NB4 (cell line): Measurements from ENCODE around the gene CLTCL1.
"Not testable (repeated sequence)": the region's sequence is repeated elsewhere in the genome, so short reads cannot be mapped to it uniquely, and the experiment has no call there.

Experiments used
- POLR2A ChIP-seq: IDR thresholded peaks from 2 replicates; pipeline ENCODE4 v1.6.1; 2011; ENCODE audit warnings: mild to moderate bottlenecking; ENCODE audit not compliant: insufficient read length; ENCODE audit errors: extremely low read depth
- TF ChIP-seq, protein P1 (sequence below): IDR thresholded peaks from one replicate; pipeline ENCODE4 v1.5.1; 2012; ENCODE audit warnings: low read depth, low read length

GRCh38 chr22:19323420-19323819 is 31.9 kb upstream of the CLTCL1 start:
- TF ChIP-seq POLR2A: not testable (repeated sequence)
- TF ChIP-seq, protein P1, sequence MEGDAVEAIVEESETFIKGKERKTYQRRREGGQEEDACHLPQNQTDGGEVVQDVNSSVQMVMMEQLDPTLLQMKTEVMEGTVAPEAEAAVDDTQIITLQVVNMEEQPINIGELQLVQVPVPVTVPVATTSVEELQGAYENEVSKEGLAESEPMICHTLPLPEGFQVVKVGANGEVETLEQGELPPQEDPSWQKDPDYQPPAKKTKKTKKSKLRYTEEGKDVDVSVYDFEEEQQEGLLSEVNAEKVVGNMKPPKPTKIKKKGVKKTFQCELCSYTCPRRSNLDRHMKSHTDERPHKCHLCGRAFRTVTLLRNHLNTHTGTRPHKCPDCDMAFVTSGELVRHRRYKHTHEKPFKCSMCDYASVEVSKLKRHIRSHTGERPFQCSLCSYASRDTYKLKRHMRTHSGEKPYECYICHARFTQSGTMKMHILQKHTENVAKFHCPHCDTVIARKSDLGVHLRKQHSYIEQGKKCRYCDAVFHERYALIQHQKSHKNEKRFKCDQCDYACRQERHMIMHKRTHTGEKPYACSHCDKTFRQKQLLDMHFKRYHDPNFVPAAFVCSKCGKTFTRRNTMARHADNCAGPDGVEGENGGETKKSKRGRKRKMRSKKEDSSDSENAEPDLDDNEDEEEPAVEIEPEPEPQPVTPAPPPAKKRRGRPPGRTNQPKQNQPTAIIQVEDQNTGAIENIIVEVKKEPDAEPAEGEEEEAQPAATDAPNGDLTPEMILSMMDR: not testable (repeated sequence)
